Mesendoderm (in vitro differentiated cells): Measurements from ENCODE around the gene SNAI3.

Source experiments
- DNase-seq: peaks from one replicate; pipeline ENCODE4 v3.0.0; 2013
- H2AK5ac ChIP-seq: 2 replicates; pipeline ENCODE4 v1.6.1; 2013; ENCODE audit warnings: low read length, inconsistent platforms
- H2BK120ac ChIP-seq: 2 replicates; pipeline ENCODE4 v1.6.1; 2013; ENCODE audit warnings: low read depth, mild to moderate bottlenecking, low read length, moderate library complexity, mixed read lengths
- H2BK15ac ChIP-seq: replicated peaks from 2 replicates; pipeline ENCODE4 v1.6.1; 2013; ENCODE audit warnings: low read depth, mild to moderate bottlenecking, moderate library complexity
- H2BK5ac ChIP-seq: 2 replicates; pipeline ENCODE4 v1.6.1; 2013; ENCODE audit warnings: low read length, inconsistent platforms
- H3K18ac ChIP-seq: 2 replicates; pipeline ENCODE4 v1.6.1; 2013; ENCODE audit warnings: mild to moderate bottlenecking, low read length, mixed read lengths
- H3K23ac ChIP-seq: one replicate; pipeline ENCODE4 v1.6.1; 2013; ENCODE audit warnings: low read length
- H3K27ac ChIP-seq: 2 replicates; pipeline ENCODE4 v1.5.1; 2013; ENCODE audit warnings: low read depth, mild to moderate bottlenecking, inconsistent platforms, low read length, moderate library complexity
- H3K27me3 ChIP-seq: 2 replicates; pipeline ENCODE4 v1.6.1; 2013; ENCODE audit warnings: low read length, control low read depth, mild to moderate bottlenecking, inconsistent platforms; ENCODE audit not compliant: insufficient read depth, poor library complexity
- H3K36me3 ChIP-seq: 2 replicates; pipeline ENCODE4 v1.6.1; 2013; ENCODE audit warnings: low read length, inconsistent platforms; ENCODE audit not compliant: control insufficient read depth, insufficient read depth
- H3K4ac ChIP-seq: one replicate; pipeline ENCODE4 v1.6.1; 2013; ENCODE audit warnings: low read depth, mild to moderate bottlenecking, low read length, moderate library complexity
- H3K4me1 ChIP-seq: 2 replicates; pipeline ENCODE4 v1.6.1; 2013; ENCODE audit warnings: low read depth, low read length, inconsistent platforms; ENCODE audit not compliant: control insufficient read depth
- H3K4me2 ChIP-seq: 2 replicates; pipeline ENCODE4 v1.6.1; 2013; ENCODE audit warnings: low read length
- H3K4me3 ChIP-seq: 2 replicates; pipeline ENCODE4 v1.5.1; 2013; ENCODE audit warnings: mild to moderate bottlenecking, low read length
- H3K56ac ChIP-seq: one replicate; pipeline ENCODE4 v1.6.1; 2013; ENCODE audit warnings: low read length
- H3K79me1 ChIP-seq: 2 replicates; pipeline ENCODE4 v1.6.1; 2013; ENCODE audit warnings: low read length, inconsistent platforms
- H3K79me2 ChIP-seq: 2 replicates; pipeline ENCODE4 v1.6.1; 2013; ENCODE audit warnings: mild to moderate bottlenecking, low read length; ENCODE audit not compliant: control insufficient read depth, insufficient read depth
- H3K9ac ChIP-seq: 2 replicates; pipeline ENCODE4 v1.6.1; 2013; ENCODE audit warnings: low read length, inconsistent platforms
- H4K5ac ChIP-seq: one replicate; pipeline ENCODE4 v1.6.1; 2013; ENCODE audit warnings: low read length
- H4K8ac ChIP-seq: one replicate; pipeline ENCODE4 v1.6.1; 2013; ENCODE audit warnings: low read depth, mild to moderate bottlenecking, control low read depth, low read length, moderate library complexity
- WGBS: extraction: QIAGEN DNeasy Blood & Tissue Kit; methylation state at CpG from one replicate; pipeline ENCODE4 v1.1.7; 2013; ENCODE audit warnings: low lambda C conversion rate, missing lambda C conversion rate; ENCODE audit not compliant: insufficient coverage; ENCODE audit errors: extremely low coverage; 5-methylcytosine and 5-hydroxymethylcytosine counted together

The SNAI3 gene

DNA sequence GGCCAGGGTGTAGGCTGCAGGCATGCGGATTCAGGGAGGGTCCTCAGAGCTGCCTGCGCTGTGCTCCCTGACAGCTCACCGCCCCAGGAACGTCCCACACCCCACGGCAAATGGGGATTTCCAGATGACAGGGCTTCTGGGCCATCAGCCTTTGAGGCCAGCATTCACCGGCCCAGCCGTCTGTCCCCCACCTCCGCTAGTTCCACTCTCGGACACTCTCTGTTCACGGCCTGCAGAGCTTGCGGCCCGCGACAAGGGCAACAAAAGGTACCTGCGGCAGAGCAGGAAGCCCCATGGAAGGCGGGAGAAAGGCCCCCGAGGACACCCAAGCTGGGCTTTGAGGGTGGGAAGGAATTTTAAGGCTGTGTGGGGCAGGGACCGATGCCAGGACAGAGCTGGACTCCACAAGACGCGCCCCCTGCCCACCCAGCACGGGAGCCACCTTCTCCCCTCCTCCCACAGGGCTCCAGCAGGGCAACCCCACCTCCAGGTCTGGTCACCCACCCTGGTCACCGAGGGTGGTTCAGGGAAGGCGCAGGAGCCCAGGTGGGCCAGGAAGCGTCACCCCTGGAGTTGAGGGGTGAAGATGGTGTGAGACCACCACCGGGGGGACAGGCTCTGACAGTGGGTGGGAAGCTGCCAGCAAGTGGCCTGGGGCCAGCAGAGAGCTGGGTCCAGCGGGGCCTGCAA, 29.9 kb downstream of the SNAI3 start:
- peaks cover 12% of the 10 kb centered on the region for H3K79me1 ChIP-seq
- peaks cover 2% of the 10 kb centered on the region for H3K4me1 ChIP-seq
- no peak overlapping the region for H2AK5ac ChIP-seq
- no peak overlapping the region for H3K23ac ChIP-seq
- no peak overlapping the region for H2BK15ac ChIP-seq
- no peak overlapping the region for H3K56ac ChIP-seq
- peaks cover 20% of the 10 kb centered on the region for H3K79me2 ChIP-seq
- no peak overlapping the region for H3K4me2 ChIP-seq
- WGBS: no CpG with 5 or more reads among the region's 25 CpGs
- no peak overlapping the region for H3K4ac ChIP-seq
- no peak overlapping the region for H3K27ac ChIP-seq
- H3K18ac ChIP-seq: no peak overlapping the region
- no peak overlapping the region for H2BK5ac ChIP-seq
- no peaks in the 10 kb centered on the region for H3K27me3 ChIP-seq
- H2BK120ac ChIP-seq: no peak overlapping the region
- H4K5ac ChIP-seq: no peak overlapping the region
- H4K8ac ChIP-seq: no peak overlapping the region
- no peak for DNase-seq
- H3K9ac ChIP-seq: no peak overlapping the region
- no peak overlapping the region for H3K4me3 ChIP-seq
- H3K36me3 ChIP-seq: peaks cover 4% of the 10 kb centered on the region

DNA sequence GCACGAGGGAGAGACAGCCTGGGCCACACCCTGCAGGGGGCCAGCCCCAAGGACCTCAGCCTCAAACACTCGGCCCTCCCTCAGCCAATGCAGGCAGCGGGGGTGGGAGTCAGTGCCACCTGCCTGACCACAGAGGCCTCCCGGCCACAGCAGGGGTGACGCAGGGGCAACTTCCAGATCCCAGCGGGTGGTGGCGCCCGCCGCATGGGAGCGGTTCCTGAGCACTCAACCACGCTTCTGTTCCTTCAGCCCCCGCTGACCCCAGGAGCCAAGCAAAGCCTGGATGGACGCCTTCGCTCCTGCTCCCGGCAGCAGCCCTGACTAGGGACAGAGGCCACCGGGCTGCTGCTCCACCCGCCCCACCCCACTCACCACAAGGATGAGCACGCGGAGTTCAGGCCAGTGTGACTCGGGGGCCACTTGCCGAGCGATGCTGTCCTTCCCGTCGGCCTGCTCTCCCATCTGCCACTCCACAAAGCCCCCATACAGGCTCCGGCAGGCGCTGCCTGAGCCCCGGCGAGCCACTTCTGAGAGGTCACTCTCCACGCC, 30.5 kb downstream of the SNAI3 start:
- no peak overlapping the region for H2BK5ac ChIP-seq
- no peak overlapping the region for H2BK120ac ChIP-seq
- H3K4me1 ChIP-seq: peaks cover 3% of the 10 kb centered on the region
- no peak overlapping the region for H3K9ac ChIP-seq
- H3K79me2 ChIP-seq: peaks cover 14% of the 10 kb centered on the region
- no peak overlapping the region for H4K5ac ChIP-seq
- DNase-seq: no peak
- no peaks in the 10 kb centered on the region for H3K27me3 ChIP-seq
- no peak overlapping the region for H3K23ac ChIP-seq
- H3K4me2 ChIP-seq: no peak overlapping the region
- no peak overlapping the region for H3K27ac ChIP-seq
- H2BK15ac ChIP-seq: no peak overlapping the region
- no peak overlapping the region for H2AK5ac ChIP-seq
- H3K18ac ChIP-seq: no peak overlapping the region
- H4K8ac ChIP-seq: no peak overlapping the region
- H3K79me1 ChIP-seq: peaks cover 11% of the 10 kb centered on the region
- peaks cover 4% of the 10 kb centered on the region for H3K36me3 ChIP-seq
- H3K4ac ChIP-seq: no peak overlapping the region
- H3K56ac ChIP-seq: no peak overlapping the region
- H3K4me3 ChIP-seq: no peak overlapping the region
- WGBS: no CpG with 5 or more reads among the region's 29 CpGs

DNA sequence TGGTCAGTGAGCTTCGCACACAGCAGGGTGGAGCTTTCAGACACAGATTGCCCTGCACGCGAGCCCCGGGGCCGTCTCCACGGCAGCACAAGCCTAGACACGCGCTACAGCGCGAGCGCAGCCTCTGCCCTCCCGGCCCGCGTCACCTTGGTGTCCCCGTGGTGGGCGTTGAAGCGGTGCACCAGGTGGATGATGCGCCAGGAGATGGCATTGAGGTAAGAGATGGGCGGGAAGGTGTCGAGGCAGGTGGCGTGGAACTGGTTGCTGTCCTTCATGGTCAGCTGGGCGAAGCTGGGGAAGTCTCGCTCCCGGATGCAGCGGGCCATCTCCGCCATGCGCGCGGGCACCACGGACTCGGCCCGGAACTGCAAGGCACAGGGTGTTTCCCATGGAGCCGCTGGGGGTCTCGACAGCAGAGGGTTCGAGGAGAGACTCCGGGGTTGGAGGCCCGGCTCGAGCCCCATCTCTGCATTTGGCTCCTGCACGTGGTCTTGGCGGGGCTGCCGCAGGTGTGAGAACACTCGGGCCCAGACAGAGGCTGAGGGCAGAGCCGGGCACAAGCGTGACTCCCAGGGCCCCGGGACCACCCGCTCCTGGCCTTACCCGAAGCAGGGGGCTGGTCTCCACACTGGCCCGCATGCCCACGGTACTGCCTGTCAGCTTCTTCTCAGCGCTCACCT, 31.1 kb downstream of the SNAI3 start:
- Histone ChIP-seq H3K4me2 (no peak overlapping the region), H3K18ac (no peak overlapping the region), H3K36me3 (peaks cover 4% of the 10 kb centered on the region), H3K27me3 (no peaks in the 10 kb centered on the region), H4K5ac (no peak overlapping the region), H3K23ac (no peak overlapping the region), H2BK120ac (no peak overlapping the region), H2BK15ac (no peak overlapping the region), H3K56ac (no peak overlapping the region), H3K4ac (no peak overlapping the region), H3K79me2 (peaks cover 13% of the 10 kb centered on the region), H3K4me3 (no peak overlapping the region), H3K27ac (no peak overlapping the region), H4K8ac (no peak overlapping the region), H3K79me1 (peaks cover 11% of the 10 kb centered on the region), H2BK5ac (no peak overlapping the region), H3K9ac (no peak overlapping the region), H3K4me1 (peaks cover 3% of the 10 kb centered on the region), H2AK5ac (no peak overlapping the region)
- WGBS: no CpG with 5 or more reads among the region's 50 CpGs
- DNase-seq: no peak

DNA sequence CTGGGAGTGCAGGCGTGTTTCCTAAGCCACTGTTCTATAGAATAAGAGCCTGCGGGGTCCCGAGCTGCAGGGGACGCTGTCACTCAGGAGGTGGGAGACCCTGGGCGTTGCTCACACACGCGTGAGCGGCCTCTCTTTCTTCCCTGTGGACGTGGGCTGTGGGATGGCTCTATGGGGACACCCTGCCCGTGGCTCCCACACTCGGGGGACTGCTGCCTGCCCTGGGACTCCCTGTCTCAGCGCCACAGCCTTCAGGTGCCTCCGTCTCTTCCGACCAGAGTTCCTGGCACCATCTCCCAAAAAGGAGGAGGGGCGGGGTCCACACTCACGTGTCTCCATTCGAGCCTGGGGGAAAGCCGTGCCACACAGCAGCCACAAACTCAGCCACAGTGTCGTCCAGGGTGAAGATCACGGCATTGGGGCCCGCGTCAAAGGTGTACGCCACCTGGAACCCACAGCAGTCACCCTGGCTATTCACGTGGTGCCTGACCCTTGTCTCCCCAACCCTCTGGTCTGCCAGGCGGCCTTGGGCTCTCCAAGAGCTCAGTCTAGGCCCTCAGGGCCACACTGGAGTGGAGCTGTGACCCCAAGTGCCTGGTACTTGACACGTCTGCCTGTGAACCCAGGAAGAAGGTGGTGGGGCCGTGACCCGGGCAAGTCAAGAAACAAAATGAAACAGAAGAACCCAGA, 31.8 kb downstream of the SNAI3 start:
- no peak overlapping the region for H3K9ac ChIP-seq
- H3K79me2 ChIP-seq: peaks cover 8% of the 10 kb centered on the region
- H4K8ac ChIP-seq: no peak overlapping the region
- no peak overlapping the region for H3K23ac ChIP-seq
- no peak overlapping the region for H2AK5ac ChIP-seq
- no CpG with 5 or more reads among the region's 28 CpGs for WGBS
- no peak overlapping the region for H4K5ac ChIP-seq
- no peak for DNase-seq
- peaks cover 4% of the 10 kb centered on the region for H3K36me3 ChIP-seq
- no peak overlapping the region for H3K4ac ChIP-seq
- H3K79me1 ChIP-seq: peaks cover 9% of the 10 kb centered on the region
- H2BK120ac ChIP-seq: no peak overlapping the region
- H3K4me2 ChIP-seq: no peak overlapping the region
- no peak overlapping the region for H3K18ac ChIP-seq
- no peak overlapping the region for H2BK15ac ChIP-seq
- peaks cover 3% of the 10 kb centered on the region for H3K4me1 ChIP-seq
- H3K56ac ChIP-seq: no peak overlapping the region
- H3K27me3 ChIP-seq: no peaks in the 10 kb centered on the region
- H3K27ac ChIP-seq: no peak overlapping the region
- no peak overlapping the region for H3K4me3 ChIP-seq
- H2BK5ac ChIP-seq: no peak overlapping the region

DNA sequence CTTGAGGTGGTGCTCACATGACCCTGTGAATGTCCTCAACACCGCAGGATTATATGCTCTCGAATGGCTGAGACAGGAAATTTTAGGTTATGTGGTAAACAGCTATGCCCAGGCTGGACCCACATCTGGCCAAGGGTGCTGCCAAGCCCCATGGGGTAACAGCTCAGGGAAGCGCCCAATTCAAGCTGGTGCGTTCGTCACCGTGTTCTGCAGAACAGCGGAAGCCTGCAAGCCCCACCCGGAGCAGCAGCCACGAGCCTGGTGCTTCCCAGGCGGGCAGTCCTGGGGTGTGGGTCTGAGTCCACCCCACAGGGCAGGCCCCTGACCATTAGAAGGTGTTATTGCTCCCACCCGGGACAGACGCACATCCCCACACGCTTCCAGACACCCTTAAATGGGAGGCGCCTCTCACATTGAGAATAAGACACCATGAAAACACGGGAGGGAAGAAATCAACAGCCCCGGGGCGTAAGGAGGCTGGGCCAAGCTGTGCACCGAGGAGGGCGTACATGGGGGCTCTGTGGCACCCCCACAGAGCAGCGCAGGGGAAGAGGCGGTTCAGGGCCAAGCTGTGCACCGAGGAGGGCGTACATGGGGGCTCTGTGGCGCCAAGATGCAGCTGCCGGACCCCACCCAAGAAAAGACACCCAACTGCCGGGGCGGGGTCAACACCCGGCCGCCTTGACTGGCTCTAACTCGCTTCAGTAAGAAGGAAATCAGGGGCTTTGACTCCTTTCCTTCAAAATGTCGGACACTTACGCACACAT, 32.5 kb downstream of the SNAI3 start:
- H3K4me2 ChIP-seq: no peak overlapping the region
- no peak overlapping the region for H3K27ac ChIP-seq
- H2BK120ac ChIP-seq: no peak overlapping the region
- H3K4ac ChIP-seq: no peak overlapping the region
- H3K27me3 ChIP-seq: no peaks in the 10 kb centered on the region
- no peak overlapping the region for H3K23ac ChIP-seq
- H2BK15ac ChIP-seq: no peak overlapping the region
- H2BK5ac ChIP-seq: no peak overlapping the region
- DNase-seq: no peak
- peaks cover 3% of the 10 kb centered on the region for H3K4me1 ChIP-seq
- peaks cover 4% of the 10 kb centered on the region for H3K79me1 ChIP-seq
- no peak overlapping the region for H3K4me3 ChIP-seq
- no peak overlapping the region for H3K9ac ChIP-seq
- H2AK5ac ChIP-seq: no peak overlapping the region
- H3K18ac ChIP-seq: no peak overlapping the region
- H4K8ac ChIP-seq: no peak overlapping the region
- no peak overlapping the region for H3K56ac ChIP-seq
- no peak overlapping the region for H4K5ac ChIP-seq
- peaks cover 1% of the 10 kb centered on the region for H3K79me2 ChIP-seq
- WGBS: no CpG with 5 or more reads among the region's 32 CpGs
- peaks cover 4% of the 10 kb centered on the region for H3K36me3 ChIP-seq
